C4-2B (cell line): Measurements from ENCODE around the gene PUSL1.

Experiments
- CTCF ChIP-seq: fragments of 450-650 bp; conservative IDR thresholded peaks from 2 replicates; pipeline ENCODE4 v1.5.1; 2017; ENCODE audit warnings: mild to moderate bottlenecking
- ZFX ChIP-seq: fragments of 450-650 bp; IDR thresholded peaks from 2 replicates; pipeline ENCODE4 v1.6.1; 2017

- TF ChIP-seq CTCF: no peak
- TF ChIP-seq ZFX: no peak
Measured at GRCh38 chr1:1287288-1288110, 20.9 kb upstream of the PUSL1 start.
